ENCODE measurements around the gene TIGD4. TPM values are rescaled to one million over a fixed set of nuclear protein-coding genes. Genes with fewer than 3 reads are reported as not detected.

Gene TIGD4
- total and polyA plus RNA-seq, 2 of the 8 experiments (the other 6 are each of a cell fraction or from before 2014, with no cell fraction given): 0.42 to 2.3 TPM

- Histone ChIP-seq H3K14ac (ENCODE audit: insufficient read length) (no peak overlapping the region), H2AK5ac (ENCODE audit: low read depth, low read length) (no peak overlapping the region), H3K4ac (replicated peaks; ENCODE audit: insufficient read length, low read depth, low read length) (no peak overlapping the region), H2BK15ac (ENCODE audit: low read length) (no peak overlapping the region), H2BK12ac (ENCODE audit: low read depth, low read length) (no peak overlapping the region), H2BK120ac (replicated peaks; ENCODE audit: low read depth, low read length) (no peak overlapping the region), H3K23me2 (ENCODE audit: low read depth, low read length) (no peaks in the 10 kb centered on the region), H4K8ac (ENCODE audit: extremely low read depth, insufficient read depth, low read length) (no peak overlapping the region), H3K4me2 (ENCODE audit: insufficient read depth in 1 of 2, low read depth in 2 of 2, low read length in 2 of 2) (no peak overlapping the region), H3K18ac (ENCODE audit: extremely low read depth, low read length) (no peak overlapping the region), H2BK5ac (ENCODE audit: low read depth, low read length) (no peak overlapping the region), H3K27ac (ENCODE audit: low read depth, low read length) (no peak overlapping the region), H4K91ac (replicated peaks; ENCODE audit: insufficient read length, low read length) (no peak overlapping the region), H3K79me2 (ENCODE audit: control insufficient read depth in 1 of 2, insufficient read depth in 2 of 2, low read length in 2 of 2) (peaks cover 0 to 45% of the 10 kb centered on the region in 2 experiments; a peak in 2 of 4 replicates), H3K79me1 (ENCODE audit: low read depth, low read length) (no peaks in the 10 kb centered on the region; the same call in 1 of the 2 replicates), H3K27me3 (replicated peaks in 1 of 4; ENCODE audit: control insufficient read depth in 3 of 4, extremely low read depth in 1 of 4, insufficient read depth in 3 of 4, low read length in 3 of 4) (no peaks in the 10 kb centered on the region), H3K36me3 (ENCODE audit: control insufficient read depth in 2 of 4, insufficient read depth in 4 of 4, low read length in 3 of 4) (peaks cover 0 to 2% (median 0%) of the 10 kb centered on the region in 4 experiments; a peak in 1 of 8 replicates), H4K20me1 (replicated peaks in 1 of 2; ENCODE audit: control insufficient read depth in 1 of 2, insufficient read depth in 2 of 2, low read length in 2 of 2) (no peaks in the 10 kb centered on the region), H2BK20ac (ENCODE audit: low read length) (no peak overlapping the region), H3K23ac (ENCODE audit: insufficient read length) (no peak overlapping the region), H3K56ac (replicated peaks; ENCODE audit: insufficient read length, low read depth, low read length) (no peak overlapping the region), H3K4me1 (replicated peaks in 1 of 4; ENCODE audit: control insufficient read depth in 3 of 4, insufficient read depth in 4 of 4, low read length in 3 of 4) (peaks cover 0 to 10% (median 2%) of the 10 kb centered on the region in 4 experiments; a peak in 3 of 7 replicates), H3K9ac (replicated peaks in 1 of 4; ENCODE audit: extremely low read depth in 1 of 4, low read depth in 3 of 4, low read length in 3 of 4) (no peak overlapping the region), H3K9me3 (ENCODE audit: insufficient read depth in 2 of 2, low read depth in 1 of 2, low read length in 1 of 2) (no peaks in the 10 kb centered on the region), H4K5ac (ENCODE audit: insufficient read length, low read depth, low read length) (no peak overlapping the region), H2AFZ (ENCODE audit: low read length) (no peak overlapping the region), H3K4me3 (ENCODE audit: extremely low read depth in 1 of 4, insufficient read depth in 2 of 4, low read depth in 3 of 4, low read length in 4 of 4) (no peak overlapping the region)
- POLR2A ChIA-PET (ENCODE audit: partially characterized antibody): no interaction called here
- TF ChIP-seq CHD1 (IDR thresholded peaks at IDR 0.05; ENCODE audit: low read depth, low read length): no peak
- no peak for TF ChIP-seq JUND (IDR thresholded peaks at IDR 0.05; ENCODE audit: low read length)
- no peak for TF ChIP-seq RFX5 (IDR thresholded peaks at IDR 0.05; ENCODE audit: borderline replicate concordance, low read depth, low read length)
- no peak for TF ChIP-seq NRF1 (IDR thresholded peaks at IDR 0.05; ENCODE audit: low read depth, low read length)
- no peak for TF ChIP-seq POLR2AphosphoS5 (IDR thresholded peaks at IDR 0.05; ENCODE audit: low read depth, low read length)
- WGBS, 2 experiments (ENCODE audit: extremely low coverage in 1 of 2, insufficient coverage in 1 of 2, insufficient read length in 1 of 2, insufficient replicate concordance in 2 of 2, low coverage in 1 of 2, low lambda C conversion rate in 2 of 2, missing lambda C conversion rate in 1 of 2): 96% methylated on average over 11 of the region's 11 CpGs; no CpG with 5 or more reads in 1 of the 2 experiments
- no peak for DNase-seq (ENCODE audit: low read depth in 1 of 2, low spot score in 2 of 2)
- FAIRE-seq: no peak
- CTCF ChIA-PET (ENCODE audit: partially characterized antibody): interaction anchor here (0.6 to 0.7 kb wide), 2 partner anchors 310 to 317 kb away, joined by 3 read pairs; no protein-coding TSS in a partner anchor
Observed at GRCh38 chr4:152810715-152811287, 31.3 kb upstream of the TIGD4 start.
